Sigmoid colon (tissue), 7 donors: ENCODE data around the gene CYP4F12. TPM values are rescaled to one million over a fixed set of nuclear protein-coding genes. Genes with fewer than 3 reads are reported as not detected.

Experiments used
- DNase-seq: peaks from one replicate; pipeline ENCODE4 v3.0.0-alpha.2; 2019
- H3K27ac ChIP-seq, 4 donors: fragments of 200-600 bp; sonication (generic); one replicate each; pipeline ENCODE4 v1.5.1; 2016 to 2019; ENCODE audit warnings: mild to moderate bottlenecking in 1 of 4
- H3K27me3 ChIP-seq, 3 donors: fragments of 200-600 bp; sonication (generic); one replicate each; pipeline ENCODE4 v1.5.1; 2019; ENCODE audit warnings: mild to moderate bottlenecking in 1 of 3
- H3K36me3 ChIP-seq, 4 donors: fragments of 200-600 bp; sonication (generic); one replicate each; pipeline ENCODE4 v1.5.1; 2016 to 2019
- H3K4me1 ChIP-seq, 4 donors: fragments of 200-600 bp; sonication (generic); one replicate each; pipeline ENCODE4 v1.5.1; 2017 to 2019
- H3K4me3 ChIP-seq, 4 donors: fragments of 200-600 bp; sonication (generic); one replicate each; pipeline ENCODE4 v1.5.1; 2017 to 2019; ENCODE audit warnings: mild to moderate bottlenecking in 2 of 4, moderate library complexity in 1 of 4
- H3K9me3 ChIP-seq, 4 donors: fragments of 200-600 bp in 3 of 4; sonication (generic) in 3 of 4; one replicate each; pipeline versions ENCODE4 v1.5.1 to v1.6.1; 2013 to 2019
- CTCF ChIP-seq, 4 experiments: fragments of 450-650 bp in 3 of 4; fragments of 200-600 bp in 1 of 4; IDR thresholded peaks; one replicate each; pipeline ENCODE4 v1.5.1; 2016 to 2019; ENCODE audit warnings: antibody characterized with exemption in 4 of 4, mild to moderate bottlenecking in 3 of 4, moderate library complexity in 2 of 4
- EP300 ChIP-seq, 4 donors: sonication (generic); formaldehyde crosslinking; IDR thresholded peaks; one replicate each; pipeline ENCODE4 v1.6.1; 2017; ENCODE audit warnings: antibody characterized with exemption in 4 of 4
- POLR2A ChIP-seq, 2 donors: fragments of 450-650 bp; IDR thresholded peaks; one replicate each; pipeline ENCODE4 v1.6.1; 2016; ENCODE audit warnings: antibody characterized with exemption in 2 of 2, mild to moderate bottlenecking in 2 of 2, moderate library complexity in 2 of 2
- POLR2AphosphoS5 ChIP-seq, 4 donors: sonication (generic); formaldehyde crosslinking; IDR thresholded peaks; one replicate each; pipeline ENCODE4 v1.6.1; 2017; ENCODE audit warnings: antibody characterized with exemption in 4 of 4
- WGBS, 2 donors: extraction: QIAGEN DNeasy Blood & Tissue Kit; methylation state at CpG; one replicate each; pipeline ENCODE4 v1.1.7; 2013; 5-methylcytosine and 5-hydroxymethylcytosine counted together
- intact Hi-C: fragments of 100-400 bp; cut with DNase I; formaldehyde crosslinking; loops from one replicate; pipeline ENCODE4 v1.15.1; 2023
- polyA plus RNA-seq, 3 donors: library from polyadenylated mRNA; stranded (reverse); fragments of 200-250 nt; gene quantifications; one replicate each; pipeline ENCODE4 v1.2.3, GENCODE V29; 2013
- total RNA-seq, 4 donors: library from RNA; depleted of rRNA; stranded (reverse); fragments of >200 nt; gene quantifications; one replicate each; pipeline ENCODE4 v1.1.0, GENCODE V29; 2016
- donor health status: healthy with polysubstance abuse.
- donor health status: Bipolar disorder and iron deficiency.
- donor health status: healthy.

Gene CYP4F12
- total and polyA plus RNA-seq, 7 donors, result 6.0 to 47.1 (median 12.5) TPM

GRCh38 chr19:15635016-15635805 is 37.7 kb upstream of the CYP4F12 start:
- intact Hi-C loops, result no loop called here
- DNase-seq, result no peak
- 80 to 87% methylated on average over 2 of the region's 2 CpGs for WGBS, 2 donors
- no peak for TF ChIP-seq EP300 (IDR thresholded peaks at IDR 0.05)
- no peak for TF ChIP-seq POLR2AphosphoS5 (IDR thresholded peaks at IDR 0.05)
- TF ChIP-seq POLR2A (IDR thresholded peaks at IDR 0.05), result no peak
- no peak for TF ChIP-seq CTCF (IDR thresholded peaks at IDR 0.05)
- no peaks in the 10 kb centered on the region for H3K36me3 ChIP-seq
- H3K9me3 ChIP-seq, result no peaks in the 10 kb centered on the region
- H3K27me3 ChIP-seq, result peaks cover 0 to 17% (median 0%) of the 10 kb centered on the region in 3 donors
- no peak overlapping the region for H3K4me3 ChIP-seq
- no peaks in the 10 kb centered on the region for H3K4me1 ChIP-seq
- H3K27ac ChIP-seq, result no peak overlapping the region

- H3K4me3 ChIP-seq, result no peak overlapping the region
- no peaks in the 10 kb centered on the region for H3K4me1 ChIP-seq
- DNase-seq, result no peak
- no peaks in the 10 kb centered on the region for H3K9me3 ChIP-seq
- no peak overlapping the region for H3K27ac ChIP-seq
- TF ChIP-seq POLR2AphosphoS5 (IDR thresholded peaks at IDR 0.05), result no peak
- TF ChIP-seq EP300 (IDR thresholded peaks at IDR 0.05), result no peak
- TF ChIP-seq POLR2A (IDR thresholded peaks at IDR 0.05), result no peak
- no peak for TF ChIP-seq CTCF (IDR thresholded peaks at IDR 0.05)
- H3K27me3 ChIP-seq, result peaks cover 0 to 12% (median 0%) of the 10 kb centered on the region in 3 donors
- WGBS, 2 donors, result 81 to 92% methylated on average over 2 of the region's 2 CpGs
- H3K36me3 ChIP-seq, result no peaks in the 10 kb centered on the region
- intact Hi-C loops, result no loop called here
Observed at GRCh38 chr19:15636026-15636425, 36.9 kb upstream of the CYP4F12 start.

GRCh38 chr19:15639596-15639995 is 33.3 kb upstream of the CYP4F12 start:
- peaks cover 0 to 5% (median 0%) of the 10 kb centered on the region in 3 donors for H3K27me3 ChIP-seq
- H3K4me3 ChIP-seq, result no peak overlapping the region
- no peaks in the 10 kb centered on the region for H3K36me3 ChIP-seq
- DNase-seq, result no peak
- no peaks in the 10 kb centered on the region for H3K9me3 ChIP-seq
- intact Hi-C loops, result no loop called here
- no peak overlapping the region for H3K27ac ChIP-seq
- H3K4me1 ChIP-seq, result no peaks in the 10 kb centered on the region
- TF ChIP-seq EP300 (IDR thresholded peaks at IDR 0.05), result no peak
- no peak for TF ChIP-seq POLR2AphosphoS5 (IDR thresholded peaks at IDR 0.05)
- TF ChIP-seq POLR2A (IDR thresholded peaks at IDR 0.05), result no peak
- TF ChIP-seq CTCF (IDR thresholded peaks at IDR 0.05), result no peak

GRCh38 chr19:15640294-15640903 is 32.5 kb upstream of the CYP4F12 start, which contains the start of gene CYP4F3:
Gene CYP4F3, plus strand, starts transcription at chr19:15640897. Its CDS starts 519 bp downstream, at chr19:15641416.
- Histone ChIP-seq H3K36me3 (no peaks in the 10 kb centered on the region), H3K4me3 (no peak within 1 kb of the TSS), H3K27ac (no peak within 1 kb of the TSS), H3K27me3 (peaks cover 0 to 5% (median 0%) of the 10 kb centered on the region in 3 donors), H3K4me1 (no peaks in the 10 kb centered on the region), H3K9me3 (no peaks in the 10 kb centered on the region)
- intact Hi-C loops, result no loop called here
- WGBS, 2 donors, result 14 to 49% methylated on average over 6 of the region's 6 CpGs
- TF ChIP-seq CTCF (IDR thresholded peaks at IDR 0.05), result no peak
- TF ChIP-seq POLR2A (IDR thresholded peaks at IDR 0.05), result no peak
- no peak for TF ChIP-seq EP300 (IDR thresholded peaks at IDR 0.05)
- TF ChIP-seq POLR2AphosphoS5 (IDR thresholded peaks at IDR 0.05), result no peak
- no peak for DNase-seq
